ENCODE data around the gene SARDH.

The SARDH gene

GRCh38 chr9:133702798-133703590 is 35.2 kb downstream of the SARDH start:
- H3K9me2 ChIP-seq (replicated peaks; ENCODE audit: insufficient read depth, low read length), result no peaks in the 10 kb centered on the region
- TF ChIP-seq EZH2phosphoT487 (IDR thresholded peaks at IDR 0.05; ENCODE audit: low read length), result no peak
- DNase-seq, result no peak
- no peak overlapping the region for H3K9ac ChIP-seq (ENCODE audit: low read length)
- no peaks in the 10 kb centered on the region for H3K36me3 ChIP-seq (replicated peaks; ENCODE audit: insufficient read depth, low read length)
- no peaks in the 10 kb centered on the region for H3F3A ChIP-seq (ENCODE audit: insufficient read depth, low read length)
- no peaks in the 10 kb centered on the region for H3K9me3 ChIP-seq (replicated peaks; ENCODE audit: insufficient read depth, low read length)
- H4K20me1 ChIP-seq (ENCODE audit: insufficient read depth, low read length), result no peaks in the 10 kb centered on the region
- no peaks in the 10 kb centered on the region for H3K79me2 ChIP-seq (ENCODE audit: low read length)
- no peak overlapping the region for H2AFZ ChIP-seq (ENCODE audit: low read length)
- H3K4me2 ChIP-seq (ENCODE audit: low read depth, low read length), result no peak overlapping the region
- no peaks in the 10 kb centered on the region for H3K4me1 ChIP-seq (ENCODE audit: low read length)
- no peak overlapping the region for H3K4me3 ChIP-seq (ENCODE audit: low read length)
- no peak overlapping the region for H3K27ac ChIP-seq (ENCODE audit: low read length)
- peaks cover 88% of the 10 kb centered on the region for H3K27me3 ChIP-seq (replicated peaks; ENCODE audit: insufficient read depth, low read length)

GRCh38 chr9:133701981-133702797 is 36.0 kb downstream of the SARDH start:
- Histone ChIP-seq H3K4me1 (ENCODE audit: low read length) (no peaks in the 10 kb centered on the region), H3K4me3 (ENCODE audit: low read length) (no peak overlapping the region), H3K9me3 (replicated peaks; ENCODE audit: insufficient read depth, low read length) (no peaks in the 10 kb centered on the region), H3K9ac (ENCODE audit: low read length) (no peak overlapping the region), H3K36me3 (replicated peaks; ENCODE audit: insufficient read depth, low read length) (no peaks in the 10 kb centered on the region), H3F3A (ENCODE audit: insufficient read depth, low read length) (no peaks in the 10 kb centered on the region), H3K4me2 (ENCODE audit: low read depth, low read length) (no peak overlapping the region), H3K27me3 (replicated peaks; ENCODE audit: insufficient read depth, low read length) (peaks cover 88% of the 10 kb centered on the region), H4K20me1 (ENCODE audit: insufficient read depth, low read length) (no peaks in the 10 kb centered on the region), H3K9me2 (replicated peaks; ENCODE audit: insufficient read depth, low read length) (no peaks in the 10 kb centered on the region), H3K27ac (ENCODE audit: low read length) (no peak overlapping the region), H2AFZ (ENCODE audit: low read length) (no peak overlapping the region), H3K79me2 (ENCODE audit: low read length) (no peaks in the 10 kb centered on the region)
- TF ChIP-seq CTCF (IDR thresholded peaks at IDR 0.05; ENCODE audit: low read length), result no peak
- DNase-seq, result no peak

DNA sequence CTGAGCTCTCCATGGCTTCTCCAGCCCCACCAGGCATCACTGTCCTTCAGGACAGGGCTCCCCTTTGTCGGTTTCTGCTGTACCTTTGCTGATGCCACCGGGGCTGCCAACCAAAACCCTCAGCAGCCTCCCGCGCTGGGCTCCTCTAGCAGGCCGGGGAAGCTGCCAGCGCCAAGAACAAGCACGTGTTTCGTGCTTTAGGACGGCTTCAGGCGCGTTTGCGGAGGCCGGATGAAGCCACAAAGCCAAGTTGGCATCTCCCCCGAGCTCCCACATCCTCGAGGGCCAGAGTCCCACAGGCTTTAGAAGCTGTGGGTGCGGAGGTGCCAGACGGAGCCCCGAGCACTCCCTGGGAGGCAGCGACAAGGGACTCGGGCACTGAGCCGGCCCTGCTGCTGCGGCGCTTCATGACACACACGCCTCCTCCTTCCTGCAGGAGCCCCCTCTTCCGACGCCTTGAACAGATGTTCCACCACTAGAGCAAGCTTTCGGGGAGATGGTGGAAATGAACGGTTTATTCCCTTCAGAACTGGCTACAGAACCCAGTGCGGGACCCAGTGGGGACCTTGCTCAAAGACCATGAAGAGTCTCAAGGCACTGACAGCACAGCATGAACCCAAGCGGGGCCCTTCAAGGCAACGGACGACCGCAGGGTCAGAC is 36.7 kb downstream of the SARDH start:
- no peaks in the 10 kb centered on the region for H3K9me3 ChIP-seq (replicated peaks; ENCODE audit: insufficient read depth, low read length)
- no peaks in the 10 kb centered on the region for H3F3A ChIP-seq (ENCODE audit: insufficient read depth, low read length)
- no peaks in the 10 kb centered on the region for H4K20me1 ChIP-seq (ENCODE audit: insufficient read depth, low read length)
- H3K9ac ChIP-seq (ENCODE audit: low read length), result no peak overlapping the region
- H3K27ac ChIP-seq (ENCODE audit: low read length), result no peak overlapping the region
- no peak overlapping the region for H2AFZ ChIP-seq (ENCODE audit: low read length)
- H3K79me2 ChIP-seq (ENCODE audit: low read length), result no peaks in the 10 kb centered on the region
- TF ChIP-seq EZH2 (optimal IDR thresholded peaks at IDR 0.05; ENCODE audit: low read depth, low read length) (no peak), CTCF (IDR thresholded peaks at IDR 0.05; ENCODE audit: low read length) (no peak), EZH2phosphoT487 (IDR thresholded peaks at IDR 0.05; ENCODE audit: low read length) (no peak)
- no peaks in the 10 kb centered on the region for H3K9me2 ChIP-seq (replicated peaks; ENCODE audit: insufficient read depth, low read length)
- no peak overlapping the region for H3K4me2 ChIP-seq (ENCODE audit: low read depth, low read length)
- DNase-seq, result no peak
- H3K4me1 ChIP-seq (ENCODE audit: low read length), result no peaks in the 10 kb centered on the region
- peaks cover 89% of the 10 kb centered on the region for H3K27me3 ChIP-seq (replicated peaks; ENCODE audit: insufficient read depth, low read length)
- H3K4me3 ChIP-seq (ENCODE audit: low read length), result no peak overlapping the region
- H3K36me3 ChIP-seq (replicated peaks; ENCODE audit: insufficient read depth, low read length), result no peaks in the 10 kb centered on the region
